ENCODE data around the gene SRPK2. TPM values are rescaled to one million over a fixed set of nuclear protein-coding genes. Genes with fewer than 3 reads are reported as not detected.

The SRPK2 gene
- total and polyA plus RNA-seq, 2 donors (not counting 1 experiment from before 2014, with no cell fraction given), result 15.2 to 108 TPM

- no peaks in the 10 kb centered on the region for H3K4me1 ChIP-seq (ENCODE audit: control insufficient read depth in 2 of 2, insufficient read depth in 2 of 2, low read length in 2 of 2)
- POLR2A ChIA-PET, result no interaction called here
- DNase-seq, result no peak
- no peak for ATAC-seq (ENCODE audit: low read depth)
- H3K4me3 Mint-ChIP-seq, result no peak overlapping the region
- 87% methylated on average over 7 of the region's 12 CpGs for WGBS (ENCODE audit: insufficient coverage)
- H3K79me2 ChIP-seq (ENCODE audit: control insufficient read depth, insufficient read depth, low read length), result peaks cover 8% of the 10 kb centered on the region
- H3K27ac ChIP-seq (ENCODE audit: low read length in 2 of 2), result no peak overlapping the region
- no peak overlapping the region for H3K27ac Mint-ChIP-seq
- no peaks in the 10 kb centered on the region for H3K9me3 Mint-ChIP-seq (ENCODE audit: insufficient read depth)
- H3K27me3 ChIP-seq (replicated peaks in 1 of 4; ENCODE audit: control extremely low read depth in 1 of 4, control insufficient read depth in 3 of 4, insufficient read depth in 4 of 4, low read length in 3 of 4), result no peaks in the 10 kb centered on the region
- CTCF ChIA-PET, result interaction anchor here (0.6 kb wide), 1 partner anchor 401 kb away, joined by 4 read pairs; the partner anchor contains the start of gene RINT1
- no peak overlapping the region for H3K4me3 ChIP-seq (ENCODE audit: control extremely low read depth in 1 of 5, extremely low read depth in 1 of 5, insufficient read depth in 1 of 5, low read depth in 2 of 5, low read length in 4 of 5)
- intact Hi-C loops (cut with micrococcal nuclease), result no loop called here
- no peaks in the 10 kb centered on the region for H3K27me3 Mint-ChIP-seq
- H3K9ac ChIP-seq (ENCODE audit: low read length), result no peak overlapping the region
- H3K4me1 Mint-ChIP-seq, result no peaks in the 10 kb centered on the region
- H3K36me3 ChIP-seq (replicated peaks in 1 of 2; ENCODE audit: control extremely low read depth in 1 of 2, control insufficient read depth in 1 of 2, extremely low read depth in 1 of 2, insufficient read depth in 2 of 2, low read length in 1 of 2), result peaks cover 0 to 71% of the 10 kb centered on the region in 2 experiments
- H2AFZ ChIP-seq (ENCODE audit: insufficient read depth, low read depth, low read length, poor library complexity, severe bottlenecking), result no peak overlapping the region
- peaks cover 28% of the 10 kb centered on the region for H4K20me1 ChIP-seq (ENCODE audit: control insufficient read depth, insufficient read depth, low read length, poor library complexity, severe bottlenecking)
- no peaks in the 10 kb centered on the region for H3K9me3 ChIP-seq (ENCODE audit: control extremely low read depth in 1 of 3, control insufficient read depth in 2 of 3, insufficient read depth in 1 of 3, low read length in 2 of 3)
- no peak overlapping the region for H3K4me2 ChIP-seq (replicated peaks; ENCODE audit: low read depth, low read length, poor library complexity, severe bottlenecking)
- TF ChIP-seq EZH2 (IDR thresholded peaks at IDR 0.05; ENCODE audit: borderline replicate concordance, insufficient read depth, low read depth, low read length, poor library complexity, severe bottlenecking) (no peak), CTCF (IDR thresholded peaks at IDR 0.05) (no peak)
Measured at GRCh38 chr7:105131033-105131656, 257.6 kb downstream of the SRPK2 start.

GRCh38 chr7:105130580-105130979 lies 258.1 kb downstream of the SRPK2 start:
- WGBS (ENCODE audit: insufficient coverage), result 100% methylated on average over 1 of the region's 2 CpGs
- H3K27ac Mint-ChIP-seq, result no peak overlapping the region
- H3K4me3 Mint-ChIP-seq, result no peak overlapping the region
- intact Hi-C loops (cut with micrococcal nuclease), result no loop called here
- H3K4me2 ChIP-seq (replicated peaks; ENCODE audit: low read depth, low read length, poor library complexity, severe bottlenecking), result no peak overlapping the region
- no peak overlapping the region for H3K4me3 ChIP-seq (ENCODE audit: control extremely low read depth in 1 of 5, extremely low read depth in 1 of 5, insufficient read depth in 1 of 5, low read depth in 2 of 5, low read length in 4 of 5)
- no peaks in the 10 kb centered on the region for H3K4me1 Mint-ChIP-seq
- DNase-seq (no peak), ATAC-seq (ENCODE audit: low read depth) (no peak)
- POLR2A ChIA-PET, result interaction anchor here (0.7 kb wide), 1 partner anchor 220 kb away, joined by 3 read pairs; no protein-coding TSS in a partner anchor
- no peaks in the 10 kb centered on the region for H3K9me3 ChIP-seq (ENCODE audit: control extremely low read depth in 1 of 3, control insufficient read depth in 2 of 3, insufficient read depth in 1 of 3, low read length in 2 of 3)
- H2AFZ ChIP-seq (ENCODE audit: insufficient read depth, low read depth, low read length, poor library complexity, severe bottlenecking), result no peak overlapping the region
- no peaks in the 10 kb centered on the region for H3K9me3 Mint-ChIP-seq (ENCODE audit: insufficient read depth)
- H3K79me2 ChIP-seq (ENCODE audit: control insufficient read depth, insufficient read depth, low read length), result peaks cover 7% of the 10 kb centered on the region
- no peaks in the 10 kb centered on the region for H3K27me3 Mint-ChIP-seq
- H3K36me3 ChIP-seq (replicated peaks in 1 of 2; ENCODE audit: control extremely low read depth in 1 of 2, control insufficient read depth in 1 of 2, extremely low read depth in 1 of 2, insufficient read depth in 2 of 2, low read length in 1 of 2), result peaks cover 0 to 75% of the 10 kb centered on the region in 2 experiments
- H3K27ac ChIP-seq (ENCODE audit: low read length in 2 of 2), result no peak overlapping the region
- CTCF ChIA-PET, result interaction anchor here (0.6 to 1.2 kb wide), 3 partner anchors 10 to 401 kb away, joined by 3 to 5 read pairs (median 4); partner anchors contain the start of gene RINT1
- no peaks in the 10 kb centered on the region for H3K27me3 ChIP-seq (replicated peaks in 1 of 4; ENCODE audit: control extremely low read depth in 1 of 4, control insufficient read depth in 3 of 4, insufficient read depth in 4 of 4, low read length in 3 of 4)
- TF ChIP-seq CTCF (IDR thresholded peaks at IDR 0.05) (no peak), EZH2 (IDR thresholded peaks at IDR 0.05; ENCODE audit: borderline replicate concordance, insufficient read depth, low read depth, low read length, poor library complexity, severe bottlenecking) (no peak)
- H3K9ac ChIP-seq (ENCODE audit: low read length), result no peak overlapping the region
- peaks cover 28% of the 10 kb centered on the region for H4K20me1 ChIP-seq (ENCODE audit: control insufficient read depth, insufficient read depth, low read length, poor library complexity, severe bottlenecking)
- H3K4me1 ChIP-seq (ENCODE audit: control insufficient read depth in 2 of 2, insufficient read depth in 2 of 2, low read length in 2 of 2), result no peaks in the 10 kb centered on the region
